Endothelial cell (in vitro differentiated cells): ENCODE measurements around the gene TBX15. TPM values are rescaled to one million over a fixed set of nuclear protein-coding genes. Genes with fewer than 3 reads are reported as not detected.

Source experiments
- DNase-seq: peaks from one replicate; pipeline ENCODE4 v3.0.0; 2021; ENCODE audit warnings: low spot score
- H3K27ac Mint-ChIP-seq: one replicate; pipeline ENCODE4 v1.8.0; 2021; ENCODE audit warnings: mixed read lengths, inconsistent platforms; ENCODE audit not compliant: unreplicated experiment
- H3K27me3 Mint-ChIP-seq: one replicate; pipeline ENCODE4 v1.8.0; 2021; ENCODE audit warnings: mild to moderate bottlenecking, moderate library complexity, mixed read lengths, inconsistent platforms; ENCODE audit not compliant: unreplicated experiment
- H3K36me3 Mint-ChIP-seq: one replicate; pipeline ENCODE4 v1.8.0; 2021; ENCODE audit warnings: mild to moderate bottlenecking, low read depth, mixed read lengths, inconsistent platforms; ENCODE audit not compliant: unreplicated experiment
- H3K4me1 Mint-ChIP-seq: one replicate; pipeline ENCODE4 v1.8.0; 2021; ENCODE audit warnings: mild to moderate bottlenecking, mixed read lengths, inconsistent platforms; ENCODE audit not compliant: unreplicated experiment
- H3K4me3 Mint-ChIP-seq: one replicate; pipeline ENCODE4 v1.8.0; 2021; ENCODE audit warnings: mild to moderate bottlenecking, mixed read lengths, inconsistent platforms; ENCODE audit not compliant: unreplicated experiment
- H3K9me3 Mint-ChIP-seq: one replicate; pipeline ENCODE4 v1.8.0; 2021; ENCODE audit warnings: mixed read lengths, inconsistent platforms; ENCODE audit not compliant: unreplicated experiment
- total RNA-seq: library from RNA; stranded (reverse); fragmentation: NEBNext Ultra II Directional; extraction: Animal tissue kit (Norgen Biotek cat#: 25700); gene quantifications from one replicate; pipeline ENCODE4 v1.2.1, GENCODE V29; 2021; ENCODE audit not compliant: unreplicated experiment
- TF ChIP-seq, protein P1 (sequence below): fragments of 200-600 bp; sonication (generic); IDR thresholded peaks from one replicate; pipeline ENCODE4 v1.5.0; 2021; ENCODE audit warnings: antibody characterized with exemption; ENCODE audit not compliant: unreplicated experiment

TBX15 gene
- total RNA-seq, 1 donor from 2014 or later: 38.0 TPM

DNA sequence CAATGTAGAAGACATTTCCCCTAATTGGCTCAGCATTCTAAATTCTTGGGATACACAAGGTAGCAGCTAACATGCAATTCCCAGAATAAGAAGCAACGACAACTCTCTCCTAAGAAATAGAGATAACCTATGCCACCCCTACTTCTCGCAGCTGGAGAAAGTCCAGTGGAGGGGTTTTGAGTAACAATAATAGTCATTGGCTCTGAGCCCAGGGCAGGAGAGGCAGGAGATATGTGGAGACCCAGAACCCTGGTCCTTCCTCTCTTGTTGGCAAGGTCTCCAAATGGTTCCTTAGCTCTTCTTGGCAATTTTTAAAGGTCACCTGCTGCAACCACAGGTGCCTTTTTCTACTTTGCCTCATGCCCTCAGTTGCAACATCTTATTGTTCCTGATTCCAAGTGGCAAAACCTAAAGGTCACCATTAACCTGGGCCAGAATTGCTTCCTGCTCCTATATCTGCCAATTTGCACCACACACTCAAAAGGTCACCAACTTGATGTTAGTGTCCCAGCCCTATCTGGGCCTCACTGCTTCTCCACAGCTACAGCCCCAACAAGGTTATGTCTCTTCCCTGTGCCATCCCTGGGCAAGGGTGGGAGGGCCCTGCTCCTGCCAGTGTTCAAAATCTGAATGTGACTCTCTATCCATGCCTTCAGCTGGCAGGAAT is 36.7 kb downstream of the TBX15 start:
- Mint-ChIP-seq H3K36me3 (peaks cover 17% of the 10 kb centered on the region), H3K27me3 (no peaks in the 10 kb centered on the region), H3K4me1 (no peaks in the 10 kb centered on the region), H3K9me3 (no peaks in the 10 kb centered on the region), H3K4me3 (no peak overlapping the region), H3K27ac (no peak overlapping the region)
- DNase-seq: no peak
- TF ChIP-seq, protein P1, sequence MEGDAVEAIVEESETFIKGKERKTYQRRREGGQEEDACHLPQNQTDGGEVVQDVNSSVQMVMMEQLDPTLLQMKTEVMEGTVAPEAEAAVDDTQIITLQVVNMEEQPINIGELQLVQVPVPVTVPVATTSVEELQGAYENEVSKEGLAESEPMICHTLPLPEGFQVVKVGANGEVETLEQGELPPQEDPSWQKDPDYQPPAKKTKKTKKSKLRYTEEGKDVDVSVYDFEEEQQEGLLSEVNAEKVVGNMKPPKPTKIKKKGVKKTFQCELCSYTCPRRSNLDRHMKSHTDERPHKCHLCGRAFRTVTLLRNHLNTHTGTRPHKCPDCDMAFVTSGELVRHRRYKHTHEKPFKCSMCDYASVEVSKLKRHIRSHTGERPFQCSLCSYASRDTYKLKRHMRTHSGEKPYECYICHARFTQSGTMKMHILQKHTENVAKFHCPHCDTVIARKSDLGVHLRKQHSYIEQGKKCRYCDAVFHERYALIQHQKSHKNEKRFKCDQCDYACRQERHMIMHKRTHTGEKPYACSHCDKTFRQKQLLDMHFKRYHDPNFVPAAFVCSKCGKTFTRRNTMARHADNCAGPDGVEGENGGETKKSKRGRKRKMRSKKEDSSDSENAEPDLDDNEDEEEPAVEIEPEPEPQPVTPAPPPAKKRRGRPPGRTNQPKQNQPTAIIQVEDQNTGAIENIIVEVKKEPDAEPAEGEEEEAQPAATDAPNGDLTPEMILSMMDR: no peak

DNA sequence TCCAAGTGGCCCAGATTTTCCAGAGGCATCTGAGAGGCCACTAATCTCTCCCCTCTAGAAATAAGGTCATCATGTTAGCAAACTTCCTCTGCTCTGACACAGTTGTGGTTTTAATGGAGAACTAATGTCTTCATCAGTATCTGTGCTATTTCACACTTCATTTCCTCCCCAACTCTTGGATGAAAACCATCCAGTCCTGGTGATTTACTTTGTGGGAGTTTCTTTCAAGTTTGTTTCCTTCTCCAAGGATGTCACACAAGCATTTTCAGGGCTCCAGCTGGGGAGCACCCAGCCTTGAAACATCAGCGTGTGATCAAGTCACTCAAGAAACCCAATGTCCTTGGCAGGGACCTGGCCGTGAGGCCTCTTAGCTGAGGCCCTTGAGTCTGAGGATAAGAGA is 38.8 kb downstream of the TBX15 start:
- TF ChIP-seq, protein P1: no peak

DNA sequence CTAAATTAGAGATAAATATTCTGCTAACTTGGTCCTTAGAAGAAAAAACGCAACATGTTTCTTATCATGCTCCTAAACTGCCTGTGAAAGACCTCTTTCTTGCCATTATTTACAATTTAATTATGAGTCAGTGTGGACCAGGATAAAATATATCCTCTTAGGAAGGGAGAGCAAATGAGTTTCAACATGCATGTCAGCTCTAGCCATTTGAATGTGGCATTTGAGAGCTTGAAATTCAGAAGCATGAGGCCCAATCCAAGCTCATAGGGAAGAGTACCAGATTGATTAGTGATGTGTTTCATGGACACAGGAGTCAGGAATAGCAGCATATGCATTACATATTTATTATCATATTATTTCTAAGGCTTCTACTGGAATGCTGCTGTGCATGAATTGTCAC is 39.3 kb downstream of the TBX15 start:
- TF ChIP-seq, protein P1: no peak
- H3K36me3 Mint-ChIP-seq: peaks cover 22% of the 10 kb centered on the region
- no peaks in the 10 kb centered on the region for H3K9me3 Mint-ChIP-seq
- H3K27ac Mint-ChIP-seq: no peak overlapping the region
- no peak overlapping the region for H3K4me3 Mint-ChIP-seq
- no peaks in the 10 kb centered on the region for H3K27me3 Mint-ChIP-seq
- H3K4me1 Mint-ChIP-seq: peaks cover 13% of the 10 kb centered on the region
- no peak for DNase-seq

More for the DNA sequence above, 38.8 kb downstream of the TBX15 start:
- Mint-ChIP-seq H3K36me3 (peaks cover 22% of the 10 kb centered on the region), H3K4me1 (peaks cover 10% of the 10 kb centered on the region), H3K27me3 (no peaks in the 10 kb centered on the region), H3K4me3 (no peak overlapping the region), H3K9me3 (no peaks in the 10 kb centered on the region), H3K27ac (no peak overlapping the region)
- DNase-seq: no peak

DNA sequence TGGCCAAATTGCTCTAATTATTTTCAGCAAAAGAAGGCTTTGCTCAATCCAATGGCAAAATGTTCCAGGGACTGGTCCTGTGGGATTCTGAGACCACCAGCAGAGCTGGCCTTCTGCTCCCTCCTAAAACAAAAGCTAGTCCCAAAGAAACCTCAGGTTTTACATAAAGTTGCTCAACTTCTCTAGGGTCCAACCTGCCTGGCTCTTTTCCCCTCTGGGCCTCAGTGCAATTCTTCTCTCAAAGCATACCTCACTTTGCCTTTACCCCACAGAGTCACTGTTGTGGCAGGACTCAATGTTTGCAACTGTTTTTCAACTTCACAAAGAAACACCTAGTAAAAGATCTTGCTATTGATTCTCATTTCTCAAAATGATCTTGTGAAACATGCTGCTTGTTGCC is 39.8 kb downstream of the TBX15 start:
- no peak for DNase-seq
- no peak overlapping the region for H3K4me3 Mint-ChIP-seq
- peaks cover 14% of the 10 kb centered on the region for H3K4me1 Mint-ChIP-seq
- no peaks in the 10 kb centered on the region for H3K27me3 Mint-ChIP-seq
- H3K36me3 Mint-ChIP-seq: peaks cover 22% of the 10 kb centered on the region
- no peak overlapping the region for H3K27ac Mint-ChIP-seq
- TF ChIP-seq, protein P1: no peak
- no peaks in the 10 kb centered on the region for H3K9me3 Mint-ChIP-seq

DNA sequence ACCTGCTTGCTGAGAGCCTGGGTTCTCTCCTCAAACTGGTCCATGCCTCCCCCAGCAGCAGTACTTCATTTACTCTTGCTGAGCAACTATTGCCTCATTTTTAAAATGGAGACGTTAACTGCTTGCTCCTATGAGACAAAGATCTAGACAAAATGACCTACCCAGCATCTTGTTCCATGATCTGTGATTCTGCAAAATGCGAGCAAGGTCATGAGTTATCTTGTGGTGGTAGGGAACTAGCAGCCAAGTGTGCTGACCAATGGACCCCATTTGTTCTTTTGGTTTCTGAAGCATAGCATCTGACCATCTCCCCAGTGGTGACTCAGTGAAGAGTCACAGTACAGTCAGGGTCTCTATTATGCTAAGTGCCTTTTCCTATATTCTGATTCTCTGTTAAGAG is 40.4 kb downstream of the TBX15 start:
- DNase-seq: no peak
- peak overlapping the region; percentile 16 for H3K4me3 Mint-ChIP-seq
- peaks cover 22% of the 10 kb centered on the region for H3K36me3 Mint-ChIP-seq
- H3K4me1 Mint-ChIP-seq: peaks cover 14% of the 10 kb centered on the region
- no peak overlapping the region for H3K27ac Mint-ChIP-seq
- TF ChIP-seq, protein P1: no peak
- H3K9me3 Mint-ChIP-seq: no peaks in the 10 kb centered on the region
- H3K27me3 Mint-ChIP-seq: no peaks in the 10 kb centered on the region
